Activated CD4-positive, CD25-positive, alpha-beta regulatory T cell treated with anti-CD3 and anti-CD28 coated beads, Interleukin-2, amount 50 U/mL, for 16 hours (primary cell): ENCODE results near the gene DDHD1.
"Not testable (repeated sequence)": the region's sequence is repeated elsewhere in the genome, so short reads cannot be mapped to it uniquely, and the experiment has no call there.

ENCODE experiments used
- DNase-seq: peaks from one replicate; pipeline ENCODE4 v3.0.0-alpha.2; 2020; ENCODE audit warnings: low read depth, low spot score

The DDHD1 gene

DNA sequence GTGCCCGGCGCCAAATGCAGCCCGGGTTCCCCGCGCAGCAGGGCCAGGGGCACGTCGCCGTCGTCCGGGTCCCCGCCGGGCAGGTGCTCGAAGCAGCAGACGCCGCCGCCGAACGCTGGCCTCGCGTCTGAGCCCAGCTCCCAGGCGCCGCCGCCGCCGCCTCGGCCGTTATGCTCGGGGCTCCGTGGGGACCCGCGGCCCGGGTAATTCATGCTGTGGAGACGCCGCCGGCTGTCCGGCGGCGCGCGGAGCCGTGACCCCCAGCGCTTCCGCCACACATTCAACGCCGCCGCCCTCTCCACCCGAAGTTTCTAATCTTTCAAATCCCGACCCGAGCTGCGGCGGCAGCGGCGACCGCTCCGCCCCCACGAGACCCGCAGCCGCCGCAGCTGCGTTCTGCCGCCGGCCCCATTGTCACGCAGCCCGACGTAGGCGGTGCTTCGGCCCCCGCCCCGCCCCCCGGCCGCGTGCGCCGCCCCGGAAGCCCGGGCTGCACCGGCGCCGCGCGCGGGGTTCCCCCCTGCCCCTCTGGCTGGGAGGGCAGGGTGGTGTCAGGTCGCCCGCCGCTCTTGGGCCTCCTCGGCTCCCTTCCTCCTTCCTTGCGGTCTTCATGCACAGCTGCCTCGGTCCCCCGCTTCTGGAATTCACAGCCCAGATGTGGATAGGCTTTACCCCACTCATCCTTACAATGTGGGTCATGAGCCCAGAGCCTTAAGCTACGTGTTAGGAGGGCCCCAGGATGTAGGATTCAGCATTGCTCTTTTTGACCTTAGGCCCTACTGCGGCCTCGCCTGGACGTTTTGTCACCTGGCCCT, at the start of gene DDHD1:
Gene DDHD1, minus strand, starts transcription at position 437 of the 815 bp plus-strand sequence. Its CDS starts 225 bp downstream, at position 212.
- peak; percentile 70 for DNase-seq

DNA sequence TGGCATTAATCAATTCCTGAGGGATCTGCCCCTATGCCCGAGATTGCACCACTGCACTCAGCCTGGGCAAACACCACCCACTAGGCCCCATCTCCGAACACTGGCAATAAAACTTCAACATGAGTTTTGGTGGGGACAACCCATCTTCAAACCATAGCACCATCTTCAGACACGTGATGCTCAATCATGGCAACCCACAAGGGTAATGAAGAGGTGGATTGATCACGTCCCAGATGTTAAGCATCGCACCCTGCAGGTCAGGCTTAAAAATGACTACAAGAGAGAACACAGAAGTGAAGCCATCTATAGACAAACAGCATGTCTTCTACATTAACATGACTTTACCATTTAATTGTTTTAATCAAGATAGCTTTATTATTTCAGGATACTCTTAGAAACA, 42.8 kb upstream of the DDHD1 start:
- no peak for DNase-seq

DNA sequence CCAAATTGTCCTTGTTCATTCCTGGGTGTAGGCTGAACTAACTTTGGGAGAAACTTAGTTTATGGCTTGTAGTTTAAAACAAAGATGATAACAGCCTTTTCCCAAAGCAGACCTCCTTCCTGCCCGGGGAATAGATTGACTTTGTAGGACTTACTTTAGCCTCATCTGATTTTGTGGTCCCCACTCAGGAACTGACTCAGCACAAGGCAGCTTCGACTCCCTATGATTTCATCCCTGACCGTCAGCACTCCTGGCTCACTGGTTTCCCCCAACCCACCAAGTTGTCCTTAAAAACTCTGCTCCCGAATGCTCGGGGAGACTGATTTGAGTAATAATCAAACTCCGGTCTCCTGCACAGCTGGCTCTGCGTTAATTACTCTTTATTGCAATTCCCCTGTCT, 40.1 kb upstream of the DDHD1 start:
- no peak for DNase-seq

DNA sequence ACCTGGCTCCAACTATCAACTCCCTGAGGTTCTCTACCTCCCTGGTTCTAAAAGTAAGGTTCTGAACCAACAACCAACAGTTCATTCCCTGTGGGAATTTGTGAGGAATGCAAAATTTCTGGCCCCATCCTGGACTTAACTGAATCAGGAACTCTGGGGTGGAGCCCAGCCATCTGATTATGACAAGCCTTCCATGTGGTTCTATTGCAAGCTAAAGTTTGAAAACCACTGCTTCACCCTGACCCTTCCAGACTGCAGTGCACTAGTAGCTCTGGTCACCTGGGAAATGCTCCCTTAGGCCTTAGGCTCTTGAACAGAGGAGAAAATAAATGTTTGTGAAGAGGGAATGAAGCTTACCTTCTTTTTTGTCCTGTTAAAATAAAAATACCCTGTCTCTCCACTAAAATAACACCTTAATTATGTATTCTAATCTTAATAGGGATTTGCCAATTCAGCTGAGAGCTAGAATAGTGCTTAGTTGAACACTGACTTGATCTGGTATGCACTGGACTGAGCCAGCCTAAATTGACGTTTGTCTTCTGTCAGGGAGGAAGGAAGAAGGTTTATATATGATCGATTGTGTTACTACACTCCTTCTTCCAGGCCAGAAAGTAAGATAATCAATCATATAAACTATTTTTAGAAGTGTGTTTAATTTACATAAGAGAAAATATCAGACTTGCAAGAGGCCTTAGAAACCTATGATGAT, 39.1 kb upstream of the DDHD1 start:
- no peak for DNase-seq

DNA sequence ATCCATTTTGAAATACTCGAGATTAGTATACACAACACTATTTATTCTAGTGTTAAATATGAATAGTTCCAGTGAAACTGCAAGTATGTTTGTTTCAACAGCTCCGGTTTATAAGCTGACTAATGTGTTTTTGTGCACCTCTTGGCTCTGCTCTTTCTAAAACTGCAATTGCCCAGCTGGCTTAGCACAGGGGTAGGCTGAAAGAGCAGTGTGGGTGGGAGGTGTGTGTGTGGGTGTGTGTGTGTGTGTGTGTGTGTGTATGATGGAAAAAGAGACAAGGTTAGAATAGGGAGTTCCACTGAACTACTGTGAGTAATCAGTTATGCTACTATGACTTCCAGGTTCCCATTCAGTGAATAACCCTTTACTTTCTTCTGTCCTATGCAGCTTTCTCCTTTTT, 37.8 kb upstream of the DDHD1 start:
- DNase-seq = no peak

DNA sequence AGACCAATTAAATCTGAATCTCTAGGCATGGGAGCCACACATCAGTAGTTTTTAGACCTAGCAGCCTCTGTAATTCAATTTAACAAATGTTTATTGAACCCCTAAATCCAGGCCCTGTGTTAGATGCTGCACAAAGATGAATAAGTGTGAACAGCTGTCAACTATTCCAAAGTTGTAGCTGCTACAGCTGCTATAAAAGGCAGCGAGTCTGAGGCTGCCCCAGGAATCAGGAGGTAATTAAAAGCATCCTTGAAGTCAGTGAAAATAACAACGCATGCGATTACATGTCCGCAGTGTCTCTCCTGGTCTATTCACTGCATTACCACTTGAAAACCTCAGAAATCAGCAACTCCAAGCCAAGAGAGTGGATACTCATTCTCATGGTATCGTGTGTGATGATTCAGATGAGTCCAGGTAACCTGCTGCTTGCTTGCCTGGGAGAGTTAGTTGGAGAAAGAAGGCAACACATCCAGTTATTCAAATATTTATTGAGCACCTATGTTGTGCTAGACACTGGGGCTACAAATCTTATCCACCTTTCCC, 34.9 kb upstream of the DDHD1 start:
- no peak for DNase-seq

DNA sequence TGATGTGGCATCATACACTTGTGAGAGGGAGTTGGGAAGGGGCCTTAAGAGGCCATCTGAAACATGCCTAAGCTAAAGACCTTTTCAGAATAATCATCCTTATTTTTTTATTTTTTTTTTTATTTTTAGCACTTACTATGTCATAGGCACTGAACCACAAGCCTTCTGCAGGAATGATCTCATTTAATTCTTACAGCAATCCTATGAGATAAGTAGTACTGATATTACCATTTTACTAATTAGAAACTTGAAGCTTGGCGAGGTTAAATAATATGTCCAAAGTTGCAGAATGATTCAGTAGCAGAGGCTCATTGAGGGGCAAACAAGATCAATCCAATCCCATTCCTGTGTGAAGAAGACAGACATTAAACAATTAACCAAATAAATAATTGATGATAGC, 33.4 kb upstream of the DDHD1 start:
- DNase-seq = no peak

DNA sequence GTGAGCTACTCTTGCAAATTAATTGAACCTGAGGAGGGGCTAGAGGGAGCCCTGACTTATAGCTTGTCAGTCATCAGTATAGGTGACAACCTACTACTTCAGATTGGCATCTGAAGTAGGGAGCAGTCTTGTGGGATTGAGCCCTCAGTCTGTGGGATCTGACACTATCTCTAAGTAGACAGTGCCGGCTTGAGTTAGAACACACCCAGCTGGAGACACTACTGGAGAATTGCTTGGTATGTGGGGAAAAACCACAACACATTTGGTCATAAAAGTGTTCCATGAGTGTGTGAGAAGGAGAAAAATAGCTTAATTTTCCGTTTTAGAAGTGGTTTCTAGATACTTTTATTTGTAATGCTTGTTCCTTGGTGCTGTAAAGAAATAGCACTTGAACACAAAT, 30.5 kb upstream of the DDHD1 start:
- no peak for DNase-seq

DNA sequence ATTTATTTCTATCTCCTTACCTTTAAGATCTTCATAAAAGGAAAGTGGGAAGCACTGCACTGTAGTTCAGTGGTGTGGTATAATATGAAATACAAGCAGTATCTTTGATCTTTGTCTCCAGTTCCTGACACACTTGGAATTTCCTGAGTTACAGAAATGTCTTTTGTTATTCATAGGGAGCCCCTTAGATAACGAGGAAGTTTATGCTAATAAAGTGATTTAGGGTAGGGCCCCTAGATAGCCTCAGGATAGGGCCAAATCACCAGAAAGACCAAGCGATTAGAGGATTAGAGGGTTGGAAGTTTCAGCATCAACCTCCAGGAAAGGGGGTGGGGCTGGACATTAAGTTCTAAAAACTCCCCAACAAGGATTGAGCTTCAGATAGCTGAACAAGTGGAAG, 29.9 kb upstream of the DDHD1 start:
- no peak for DNase-seq

DNA sequence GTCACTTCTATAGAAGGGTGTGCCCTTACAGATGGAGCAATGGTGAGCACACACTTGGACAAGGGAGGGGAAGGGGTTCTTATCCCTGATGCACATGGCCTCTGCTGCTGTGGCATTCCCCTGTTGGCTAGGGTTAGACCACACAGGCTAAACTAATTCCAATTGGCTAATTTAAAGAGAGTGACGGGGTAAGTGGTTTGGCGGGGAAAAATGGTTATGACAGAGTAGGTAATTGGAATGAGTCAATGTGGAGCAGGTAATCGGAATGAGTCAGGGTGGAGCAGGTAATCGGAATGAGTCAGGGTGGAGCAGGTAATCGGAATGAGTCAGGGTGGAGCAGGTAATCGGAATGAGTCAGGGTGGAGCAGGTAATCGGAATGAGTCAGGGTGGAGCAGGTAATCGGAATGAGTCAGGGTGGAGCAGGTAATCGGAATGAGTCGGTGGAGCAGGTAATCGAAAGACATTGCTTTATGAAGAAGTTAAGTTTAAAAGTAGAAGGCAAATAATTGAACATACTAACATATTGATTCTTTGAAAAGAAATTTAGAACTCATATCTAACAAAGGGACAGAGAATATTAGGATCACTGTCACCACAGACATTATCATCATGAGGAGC, 28.4 kb upstream of the DDHD1 start:
- DNase-seq = not testable (repeated sequence)

DNA sequence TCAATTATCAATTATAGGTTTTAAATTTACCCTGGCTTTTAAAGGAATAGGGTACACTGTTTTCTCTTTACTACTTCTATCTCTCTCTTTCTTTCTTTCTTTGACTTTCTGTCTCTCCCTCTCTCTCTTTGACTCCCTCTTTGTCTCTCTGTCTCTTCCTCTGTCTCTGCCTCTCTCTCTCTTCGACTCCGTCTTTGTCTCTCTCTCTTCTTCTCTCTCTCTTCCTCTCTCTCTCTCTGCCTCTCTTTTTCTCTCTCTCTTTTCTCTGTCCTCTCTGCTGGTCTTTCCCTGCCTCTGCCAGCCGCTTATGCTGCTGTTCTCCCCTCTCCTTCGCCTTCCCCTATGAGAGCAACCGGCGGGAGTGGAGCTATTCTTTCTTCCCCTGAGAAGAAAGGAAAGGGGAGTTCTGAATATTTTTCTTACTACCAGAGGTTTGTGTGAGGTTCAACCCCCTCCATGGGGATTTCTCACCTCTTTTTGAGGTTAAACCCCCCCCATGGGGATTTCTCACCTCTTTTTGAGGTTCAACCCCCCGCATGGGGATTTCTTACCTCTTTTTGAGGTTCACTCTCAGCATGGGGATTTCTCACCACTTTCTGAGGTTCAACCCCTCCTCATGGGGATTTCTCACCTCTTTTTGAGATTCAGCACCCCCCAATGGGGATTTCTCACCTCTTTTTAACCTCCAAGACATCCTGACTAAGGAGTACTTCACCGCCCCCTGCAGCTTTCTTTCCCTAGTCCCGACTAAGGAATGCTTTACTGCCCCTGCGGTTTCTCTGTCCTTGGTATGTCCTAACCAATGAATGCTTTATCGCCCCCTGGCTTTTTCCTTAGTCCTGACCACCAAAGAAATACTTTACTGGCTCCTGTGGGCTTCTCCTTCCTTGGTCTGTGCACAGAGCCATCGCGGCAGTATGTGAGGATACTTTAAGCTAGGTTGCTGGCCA, 27.4 kb upstream of the DDHD1 start:
- DNase-seq = peak; percentile 16

DNA sequence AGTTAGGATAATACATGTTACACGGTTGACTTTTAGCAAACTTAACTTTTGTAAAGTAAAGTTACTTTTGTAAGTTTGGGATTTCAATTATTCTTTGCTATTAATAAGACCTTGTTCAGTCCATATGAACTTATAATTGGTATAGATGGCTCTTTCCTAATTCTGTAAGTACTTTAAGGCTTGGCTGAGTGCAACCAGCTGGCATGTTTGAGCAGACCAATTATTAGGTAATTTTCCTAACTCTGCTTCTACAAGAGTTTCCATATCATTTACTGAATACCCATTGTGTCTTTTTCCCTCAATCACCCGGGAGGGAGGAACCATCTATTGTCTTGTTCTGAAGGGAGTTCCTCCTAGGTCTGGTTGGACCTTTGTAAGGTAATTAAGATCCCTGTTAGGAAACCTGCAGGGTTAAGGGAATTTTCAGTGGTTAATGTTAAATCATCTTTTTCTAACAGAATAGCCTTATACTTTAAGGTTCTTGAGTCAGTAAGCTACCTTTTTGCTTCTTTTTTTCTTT, 26.4 kb upstream of the DDHD1 start:
- not testable (repeated sequence) for DNase-seq

DNA sequence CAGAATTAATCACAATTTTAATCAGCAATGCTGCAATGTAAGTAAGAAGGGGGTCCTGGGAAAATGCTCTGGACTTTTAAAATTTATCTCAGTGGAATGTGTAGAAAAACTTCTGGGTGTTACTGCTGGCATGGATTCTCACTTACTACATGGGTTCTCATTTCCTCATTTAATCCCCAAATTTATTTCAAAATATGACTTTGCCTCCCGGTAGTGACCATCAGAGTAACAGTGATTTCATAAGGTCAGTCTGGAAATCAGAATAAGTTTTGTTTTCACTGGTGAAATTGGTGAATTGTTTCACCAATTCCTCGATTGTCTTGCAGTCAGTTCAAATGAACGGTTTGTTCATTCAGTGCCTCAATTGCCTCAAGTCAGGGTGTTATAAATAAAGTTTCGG, 22.3 kb upstream of the DDHD1 start:
- no peak for DNase-seq

DNA sequence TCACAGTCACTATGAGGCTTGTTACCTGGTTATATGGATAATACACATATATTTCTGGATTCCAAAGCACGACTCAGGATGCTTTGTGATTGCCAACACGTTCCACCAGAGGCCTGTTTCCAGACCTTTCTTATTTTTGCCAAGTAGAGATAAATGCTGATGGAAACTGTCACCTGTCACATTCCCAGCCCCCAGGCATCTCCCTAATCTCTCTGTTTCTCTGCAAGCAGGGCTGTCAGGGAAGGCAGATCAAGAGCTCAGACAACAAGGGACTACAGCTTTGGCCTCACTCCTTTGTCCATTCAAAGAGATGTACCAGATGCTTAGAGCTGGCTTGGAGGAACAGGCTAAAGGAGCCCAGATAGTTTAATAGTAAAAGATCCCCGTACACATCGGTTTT, 21.8 kb upstream of the DDHD1 start:
- DNase-seq = no peak

DNA sequence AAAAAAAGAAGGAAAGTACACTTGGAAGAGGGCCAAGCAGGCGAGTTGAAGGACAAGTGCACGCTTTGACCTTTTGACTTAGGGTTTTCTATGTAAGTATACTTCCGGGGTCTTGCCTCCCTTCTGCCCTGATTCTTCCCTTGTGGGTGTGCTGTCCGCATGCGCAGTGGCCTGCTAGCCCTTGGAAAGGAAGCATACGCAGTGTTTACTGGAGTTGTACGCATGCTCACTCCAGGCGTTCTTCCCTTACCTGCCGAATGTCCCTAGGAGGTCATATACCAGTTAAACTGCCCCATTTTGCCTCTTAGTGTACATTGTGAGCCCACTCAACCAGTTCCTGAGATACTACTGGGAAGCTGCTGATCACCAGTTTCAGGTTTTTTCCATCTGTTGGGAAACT, 15.7 kb upstream of the DDHD1 start:
- DNase-seq = no peak

DNA sequence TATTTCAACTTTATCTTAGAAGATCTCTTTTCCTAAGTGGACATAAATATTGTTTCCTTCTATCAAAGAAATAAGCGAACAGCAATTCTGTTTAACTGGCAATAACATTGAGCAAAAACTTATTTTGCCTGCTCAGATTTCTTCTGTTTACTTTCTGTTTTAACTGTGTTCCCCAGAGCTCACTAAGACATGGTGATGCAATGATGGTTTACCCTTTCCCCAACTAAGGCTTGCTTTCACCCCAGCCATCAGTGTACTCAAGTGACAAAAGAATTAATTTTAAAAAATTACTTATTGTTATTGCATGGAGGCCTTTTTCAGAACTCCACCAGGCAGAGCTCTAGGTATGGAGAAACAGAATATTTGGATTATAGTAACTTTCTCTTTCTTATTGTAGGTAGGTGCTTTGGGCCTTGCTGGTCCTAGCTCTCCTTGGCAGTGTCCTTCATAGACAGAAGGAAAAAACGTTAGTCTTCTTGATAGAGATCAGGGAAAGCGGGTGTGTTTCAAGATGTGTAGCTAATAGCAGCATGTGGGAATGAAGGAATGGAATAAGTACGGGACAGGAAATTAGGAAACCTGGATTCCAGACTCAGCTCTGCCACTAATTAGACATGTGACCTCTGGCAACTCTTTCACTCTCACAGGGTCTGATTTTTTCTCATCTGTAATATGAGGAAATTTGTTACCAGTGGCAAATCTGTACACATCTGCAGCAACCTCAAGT, 14.6 kb upstream of the DDHD1 start:
- DNase-seq = no peak

DNA sequence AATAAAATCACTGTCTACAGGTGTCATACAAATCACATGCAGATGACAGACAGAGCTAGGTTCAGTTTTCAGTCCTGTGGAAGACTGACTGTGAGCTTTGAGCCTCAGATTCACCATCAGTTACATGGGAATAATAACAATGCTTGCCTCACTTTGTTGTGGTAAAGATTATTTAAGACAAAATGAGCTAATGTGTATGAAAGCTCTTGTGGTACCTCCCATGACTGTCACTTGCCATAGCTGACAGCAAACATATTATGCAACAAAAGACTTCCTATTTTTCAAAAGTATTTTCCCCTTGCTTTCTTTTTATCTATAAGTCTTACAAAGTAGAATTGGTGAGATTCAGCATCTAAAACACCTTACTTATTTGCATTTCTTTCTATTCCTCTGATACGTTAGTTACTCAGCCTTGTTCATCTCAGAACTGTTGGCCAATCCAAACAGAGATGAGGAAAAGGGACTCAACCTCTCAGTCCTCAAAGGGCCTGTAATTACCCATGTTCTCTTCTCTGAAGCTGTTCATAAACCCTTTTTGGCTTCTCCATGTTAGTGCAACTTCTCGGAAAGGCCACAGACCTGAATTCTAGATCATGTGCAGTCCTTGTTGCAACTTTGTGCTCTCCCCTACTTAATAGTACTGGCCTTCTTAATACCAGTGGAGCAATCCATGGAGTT, 8.8 kb upstream of the DDHD1 start:
- DNase-seq = no peak

DNA sequence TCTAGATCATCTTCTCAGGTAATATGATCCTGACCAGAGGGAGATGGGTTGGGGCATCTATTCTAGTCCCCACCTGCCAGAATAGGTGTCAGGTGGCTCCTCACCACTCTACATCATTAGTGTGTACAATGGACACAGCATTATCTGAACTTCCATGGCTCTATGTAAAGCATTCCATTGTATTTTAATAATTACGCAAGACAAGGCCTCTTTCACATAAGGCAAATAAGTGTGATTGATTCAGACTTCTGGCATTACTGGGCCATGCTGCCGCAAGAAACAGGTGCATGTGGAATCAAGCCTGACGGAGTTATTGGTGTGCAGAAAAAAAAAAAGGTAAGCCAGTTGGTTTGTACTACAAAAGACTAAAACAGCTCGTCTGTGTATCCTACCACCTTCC, 3.1 kb upstream of the DDHD1 start:
- no peak for DNase-seq

DNA sequence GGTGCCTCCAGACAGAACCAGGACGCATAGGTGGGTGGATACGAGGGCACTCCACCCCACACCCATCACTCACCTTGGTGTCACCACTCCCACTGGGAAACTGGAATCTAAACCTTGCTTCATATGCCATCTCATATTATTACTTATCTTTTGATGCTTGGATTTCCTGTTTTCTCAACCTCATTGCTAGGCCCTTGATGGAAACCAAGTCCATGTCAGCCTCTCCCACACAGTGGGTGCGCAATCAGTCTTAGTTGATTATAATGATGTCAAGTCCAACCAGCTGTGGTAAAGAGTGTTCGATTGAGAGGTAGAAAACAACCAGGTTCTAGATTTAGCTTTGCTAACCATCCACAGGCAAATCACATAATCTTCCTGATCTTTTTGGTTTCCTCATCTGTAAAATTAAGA, 584 bp upstream of the DDHD1 start:
- DNase-seq = peak; percentile 1
